AG10803 (cell line): ENCODE results near the gene TPST1.

Experiments used
- DNase-seq: peaks from one replicate; pipeline ENCODE4 v3.0.0; 2010; ENCODE audit warnings: low read depth
- H3K4me3 ChIP-seq: 2 replicates; pipeline ENCODE4 v1.5.1; 2011; ENCODE audit warnings: mild to moderate bottlenecking, low read length, control low read depth
- CTCF ChIP-seq: conservative IDR thresholded peaks from 2 replicates; pipeline ENCODE4 v1.5.1; 2011; ENCODE audit warnings: mild to moderate bottlenecking, low read length, control low read depth, inconsistent platforms

The TPST1 gene

GRCh38 chr7:66239467-66239856 is 34.3 kb downstream of the TPST1 start:
- TF ChIP-seq CTCF = no peak
- no peak overlapping the region for H3K4me3 ChIP-seq
- DNase-seq = peak; percentile 34

GRCh38 chr7:66245008-66245407 is 39.9 kb downstream of the TPST1 start:
- TF ChIP-seq CTCF = no peak
- no peak overlapping the region for H3K4me3 ChIP-seq
- no peak for DNase-seq

- TF ChIP-seq CTCF = no peak
- DNase-seq = no peak
- H3K4me3 ChIP-seq = no peak overlapping the region
Measured at GRCh38 chr7:66246554-66247171, 41.5 kb downstream of the TPST1 start.

GRCh38 chr7:66247380-66248078 is 42.4 kb downstream of the TPST1 start:
- H3K4me3 ChIP-seq = no peak overlapping the region
- no peak for TF ChIP-seq CTCF
- no peak for DNase-seq

GRCh38 chr7:66250711-66251110 is 45.6 kb downstream of the TPST1 start:
- H3K4me3 ChIP-seq = no peak overlapping the region
- TF ChIP-seq CTCF = no peak
- DNase-seq = peak; percentile 68

- peak; percentile 60 for DNase-seq
- H3K4me3 ChIP-seq = no peak overlapping the region
- TF ChIP-seq CTCF = no peak
Measured at GRCh38 chr7:66255534-66256100, 50.5 kb downstream of the TPST1 start.

GRCh38 chr7:66256281-66256680 is 51.1 kb downstream of the TPST1 start:
- H3K4me3 ChIP-seq = no peak overlapping the region
- no peak for DNase-seq
- no peak for TF ChIP-seq CTCF
